Smooth muscle cell (in vitro differentiated cells): ENCODE measurements around the gene EDN2. TPM values are rescaled to one million over a fixed set of nuclear protein-coding genes. Genes with fewer than 3 reads are reported as not detected.

ENCODE experiments used
- DNase-seq: peaks from one replicate; lab custom pipeline; 2025; ENCODE audit not compliant: unreplicated experiment; lab: John Stamatoyannopoulos, UW
- H2AFZ ChIP-seq: fragments of 200-600 bp; sonication (generic); 2 replicates; pipeline ENCODE4 v1.6.0; 2016; ENCODE audit warnings: antibody characterized with exemption, low read depth, mild to moderate bottlenecking
- H3F3A ChIP-seq: fragments of 200-600 bp; sonication (generic); 2 replicates; pipeline ENCODE4 v1.6.0; 2017; ENCODE audit warnings: antibody characterized with exemption, low read depth
- H3K27ac ChIP-seq: fragments of 200-600 bp; sonication (generic); 2 replicates; pipeline ENCODE4 v1.5.1; 2016; ENCODE audit warnings: low read depth, mild to moderate bottlenecking
- H3K27me3 ChIP-seq: fragments of 200-600 bp; sonication (generic); 2 replicates; pipeline ENCODE4 v1.6.1; 2016; ENCODE audit warnings: low read depth, mild to moderate bottlenecking
- H3K36me3 ChIP-seq: fragments of 200-600 bp; sonication (generic); 2 replicates; pipeline ENCODE4 v1.5.1; 2016; ENCODE audit warnings: low read depth
- H3K4me1 ChIP-seq: fragments of 200-600 bp; sonication (generic); 2 replicates; pipeline ENCODE4 v1.5.1; 2016; ENCODE audit warnings: low read depth
- H3K4me2 ChIP-seq: fragments of 200-600 bp; sonication (generic); 2 replicates; pipeline ENCODE4 v1.6.0; 2016; ENCODE audit warnings: mild to moderate bottlenecking
- H3K4me3 ChIP-seq: fragments of 200-600 bp; sonication (generic); 2 replicates; pipeline ENCODE4 v1.5.1; 2016; ENCODE audit warnings: mild to moderate bottlenecking
- H3K79me2 ChIP-seq: fragments of 200-600 bp; sonication (generic); 2 replicates; pipeline ENCODE4 v1.6.0; 2016; ENCODE audit warnings: low read depth, mild to moderate bottlenecking
- H3K9ac ChIP-seq: fragments of 200-600 bp; sonication (generic); 2 replicates; pipeline ENCODE4 v1.6.0; 2016; ENCODE audit warnings: low read depth
- H3K9me3 ChIP-seq: fragments of 200-600 bp; sonication (generic); replicated peaks from 2 replicates; pipeline ENCODE4 v1.5.1; 2016; ENCODE audit warnings: low read depth
- H4K20me1 ChIP-seq: fragments of 200-600 bp; sonication (generic); 2 replicates; pipeline ENCODE4 v1.6.0; 2016; ENCODE audit warnings: low read depth
- WGBS: methylation state at CpG from one replicate; pipeline ENCODE4 v1.1.7; 2016; ENCODE audit warnings: low lambda C conversion rate; 5-methylcytosine and 5-hydroxymethylcytosine counted together
- polyA plus RNA-seq: library from polyadenylated mRNA; unstranded; fragments of >200 nt; fragmentation: Nextera tagmentation; extraction: Ambion mirVana; gene quantifications from 2 replicates; pipeline ENCODE4 v1.2.1, GENCODE V29; 2016
- total RNA-seq: library from RNA; depleted of rRNA; stranded (reverse); fragments of >200 nt; gene quantifications from 2 replicates; pipeline ENCODE4 v1.2.3, GENCODE V29; 2014
- TF ChIP-seq, protein P1 (sequence below): fragments of 200-600 bp; sonication (generic); IDR thresholded peaks from 2 replicates; pipeline ENCODE4 v1.5.1; 2017; ENCODE audit warnings: borderline replicate concordance, mild to moderate bottlenecking, antibody characterized with exemption; ENCODE audit not compliant: insufficient read depth, poor library complexity, severe bottlenecking

The EDN2 gene
- total and polyA plus RNA-seq, 2 experiments from 2014 or later, result not detected

DNA sequence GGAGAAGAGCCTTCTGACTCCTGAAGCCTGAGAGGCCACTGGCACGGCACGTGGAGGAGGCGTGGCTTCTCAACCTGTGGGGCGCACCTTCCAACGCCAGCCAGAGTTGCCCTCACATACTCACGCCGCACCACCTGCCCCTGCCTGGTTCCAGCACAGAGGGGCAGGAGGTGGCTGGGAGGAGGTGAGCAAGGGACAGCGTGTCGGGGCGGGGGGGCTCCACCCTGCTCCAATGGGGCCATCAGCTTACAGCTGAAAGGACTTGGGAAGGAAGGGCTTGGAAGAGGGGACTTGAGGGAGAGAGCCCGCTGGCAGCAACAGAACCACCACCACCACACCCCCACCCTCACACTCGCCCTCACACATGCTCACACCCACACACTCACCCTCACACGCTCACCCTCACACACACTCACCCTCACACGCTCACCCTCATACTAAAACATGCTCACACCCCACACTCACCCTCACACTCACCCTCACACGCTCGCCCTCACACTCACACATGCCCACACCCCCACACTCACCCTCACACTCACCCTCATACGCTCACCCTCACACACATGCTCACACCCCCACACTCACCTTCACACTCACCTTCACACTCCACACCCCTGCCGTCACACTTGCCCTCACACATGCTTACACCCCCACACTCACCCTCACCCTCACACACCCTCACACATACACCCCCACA, 41.6 kb upstream of the EDN2 start:
- DNase-seq, result no peak
- TF ChIP-seq, protein P1, sequence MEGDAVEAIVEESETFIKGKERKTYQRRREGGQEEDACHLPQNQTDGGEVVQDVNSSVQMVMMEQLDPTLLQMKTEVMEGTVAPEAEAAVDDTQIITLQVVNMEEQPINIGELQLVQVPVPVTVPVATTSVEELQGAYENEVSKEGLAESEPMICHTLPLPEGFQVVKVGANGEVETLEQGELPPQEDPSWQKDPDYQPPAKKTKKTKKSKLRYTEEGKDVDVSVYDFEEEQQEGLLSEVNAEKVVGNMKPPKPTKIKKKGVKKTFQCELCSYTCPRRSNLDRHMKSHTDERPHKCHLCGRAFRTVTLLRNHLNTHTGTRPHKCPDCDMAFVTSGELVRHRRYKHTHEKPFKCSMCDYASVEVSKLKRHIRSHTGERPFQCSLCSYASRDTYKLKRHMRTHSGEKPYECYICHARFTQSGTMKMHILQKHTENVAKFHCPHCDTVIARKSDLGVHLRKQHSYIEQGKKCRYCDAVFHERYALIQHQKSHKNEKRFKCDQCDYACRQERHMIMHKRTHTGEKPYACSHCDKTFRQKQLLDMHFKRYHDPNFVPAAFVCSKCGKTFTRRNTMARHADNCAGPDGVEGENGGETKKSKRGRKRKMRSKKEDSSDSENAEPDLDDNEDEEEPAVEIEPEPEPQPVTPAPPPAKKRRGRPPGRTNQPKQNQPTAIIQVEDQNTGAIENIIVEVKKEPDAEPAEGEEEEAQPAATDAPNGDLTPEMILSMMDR, result no peak
- no peaks in the 10 kb centered on the region for H3K9me3 ChIP-seq
- no peak overlapping the region for H3K4me2 ChIP-seq
- no peak overlapping the region for H2AFZ ChIP-seq
- WGBS, result 88% methylated on average over 14 of the region's 18 CpGs
- H3K27me3 ChIP-seq, result no peaks in the 10 kb centered on the region
- no peak overlapping the region for H3K27ac ChIP-seq
- no peak overlapping the region for H3K4me3 ChIP-seq
- H3K36me3 ChIP-seq, result no peaks in the 10 kb centered on the region
- no peaks in the 10 kb centered on the region for H3K4me1 ChIP-seq
- H3K9ac ChIP-seq, result no peak overlapping the region
- H3K79me2 ChIP-seq, result no peaks in the 10 kb centered on the region
- H3F3A ChIP-seq, result no peaks in the 10 kb centered on the region
- H4K20me1 ChIP-seq, result peaks cover 9% of the 10 kb centered on the region

DNA sequence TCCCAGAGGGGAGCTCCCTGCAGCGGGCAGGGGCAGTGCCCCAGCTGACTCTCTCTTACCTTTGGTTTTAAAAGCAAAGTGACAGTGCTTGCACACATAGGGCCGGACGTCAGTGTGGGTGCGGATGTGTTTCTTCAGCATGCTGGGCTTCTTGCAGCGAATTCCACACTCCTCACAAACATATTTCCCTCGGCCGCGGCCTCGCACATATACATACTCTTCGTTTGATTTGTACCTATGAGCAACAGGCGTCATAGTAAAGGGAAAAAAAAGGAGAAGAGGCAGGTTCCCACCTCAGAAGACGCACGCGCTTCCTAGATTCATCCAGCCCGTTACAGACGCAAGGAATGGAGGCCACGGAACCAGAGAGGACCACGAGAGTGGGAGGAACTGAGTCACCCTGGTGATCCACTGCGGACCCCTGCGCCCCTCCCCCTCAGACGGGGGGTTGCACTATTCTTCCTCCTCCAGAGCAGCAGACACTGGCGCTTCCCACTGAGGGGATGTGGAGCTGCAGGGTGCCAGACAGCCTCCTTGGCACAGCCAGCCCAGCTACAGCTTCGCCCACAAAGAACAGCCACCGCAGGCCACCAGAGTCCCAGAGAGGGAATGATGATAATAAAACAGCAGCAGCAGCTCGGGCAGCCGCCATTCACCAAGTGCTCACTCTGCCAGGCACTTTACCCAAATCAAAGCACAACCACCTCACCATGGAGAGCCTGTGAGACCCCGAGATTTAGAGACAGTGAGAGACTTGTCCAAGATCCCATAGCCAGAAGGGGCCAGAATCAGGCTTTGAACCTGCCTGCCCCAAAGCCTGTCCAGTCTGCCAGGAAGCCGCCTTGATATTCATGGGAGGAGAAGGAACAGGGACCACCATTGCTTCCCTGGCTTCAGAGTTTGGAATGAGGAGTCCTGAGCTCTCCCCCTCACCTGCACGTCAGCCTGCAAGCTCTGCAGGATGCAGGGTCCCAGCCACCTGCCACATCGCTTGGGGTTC, 40.5 kb upstream of the EDN2 start:
- no peak overlapping the region for H3K4me2 ChIP-seq
- H3K9ac ChIP-seq, result no peak overlapping the region
- H2AFZ ChIP-seq, result no peak overlapping the region
- 88% methylated on average over 30 of the region's 30 CpGs for whole genome bisulfite sequencing
- H4K20me1 ChIP-seq, result peaks cover 9% of the 10 kb centered on the region
- H3K9me3 ChIP-seq, result no peaks in the 10 kb centered on the region
- H3F3A ChIP-seq, result no peaks in the 10 kb centered on the region
- H3K4me1 ChIP-seq, result no peaks in the 10 kb centered on the region
- no peak for DNase-seq
- TF ChIP-seq, protein P1, result no peak
- H3K27me3 ChIP-seq, result no peaks in the 10 kb centered on the region
- H3K27ac ChIP-seq, result no peak overlapping the region
- H3K36me3 ChIP-seq, result no peaks in the 10 kb centered on the region
- H3K79me2 ChIP-seq, result no peaks in the 10 kb centered on the region
- no peak overlapping the region for H3K4me3 ChIP-seq

DNA sequence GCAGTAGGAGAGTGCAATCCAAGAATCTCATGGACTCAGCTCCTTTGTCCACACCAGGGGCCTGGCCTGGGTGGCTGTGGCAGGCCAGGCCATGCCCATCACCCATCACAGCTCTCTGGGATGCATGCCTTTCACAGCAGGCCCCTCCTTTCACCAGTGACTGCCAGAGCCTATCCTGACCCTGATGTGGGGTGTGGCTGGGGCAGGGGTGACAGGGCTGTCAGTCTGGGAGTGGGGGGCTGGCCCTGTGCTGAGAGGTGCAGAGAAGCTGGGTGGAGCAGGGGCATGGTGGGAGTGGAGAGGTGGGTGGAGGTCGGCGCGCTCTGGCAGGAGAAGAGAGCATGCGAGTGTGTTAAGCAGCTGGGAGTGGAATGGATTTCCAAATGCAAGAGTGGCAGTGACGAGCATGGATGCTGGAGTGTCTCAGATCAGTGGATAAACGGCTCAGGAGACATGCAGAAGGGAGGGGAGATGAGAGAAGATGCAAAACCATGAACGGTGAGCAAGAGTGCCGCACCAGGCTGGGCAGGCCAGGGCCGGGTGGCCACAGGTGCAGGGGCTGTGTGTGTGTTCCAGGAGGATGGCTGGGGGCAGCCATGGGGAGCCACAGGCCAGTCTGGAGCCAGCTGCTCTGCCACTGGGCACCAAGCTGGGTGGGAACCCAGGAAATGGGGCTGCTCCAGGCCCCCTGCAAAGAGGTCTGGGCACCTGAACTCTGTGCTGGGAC, 39.6 kb upstream of the EDN2 start:
- peaks cover 9% of the 10 kb centered on the region for H4K20me1 ChIP-seq
- TF ChIP-seq, protein P1, result no peak
- no peak overlapping the region for H3K9ac ChIP-seq
- H3K4me1 ChIP-seq, result no peaks in the 10 kb centered on the region
- WGBS, result 97% methylated on average over 9 of the region's 9 CpGs
- H3K9me3 ChIP-seq, result no peaks in the 10 kb centered on the region
- H3K4me2 ChIP-seq, result no peak overlapping the region
- H3K27ac ChIP-seq, result no peak overlapping the region
- no peak overlapping the region for H2AFZ ChIP-seq
- no peak overlapping the region for H3K4me3 ChIP-seq
- no peaks in the 10 kb centered on the region for H3K36me3 ChIP-seq
- no peaks in the 10 kb centered on the region for H3F3A ChIP-seq
- H3K27me3 ChIP-seq, result no peaks in the 10 kb centered on the region
- H3K79me2 ChIP-seq, result no peaks in the 10 kb centered on the region
- no peak for DNase-seq
